ENCODE data around the gene IL20RB. TPM values are rescaled to one million over a fixed set of nuclear protein-coding genes. Genes with fewer than 3 reads are reported as not detected.

Gene IL20RB
- total and polyA plus RNA-seq, 2 of the 13 experiments (the other 11 are each of a cell fraction or from before 2014, with no cell fraction given): 0.22 to 0.32 TPM

GRCh38 chr3:136955813-136956212 is 2.0 kb upstream of the IL20RB start (continued):
- no peak for TF ChIP-seq E2F5 (CRISPR knock-in tag; conservative IDR thresholded peaks at IDR 0.05)
- no peak for TF ChIP-seq MLX (CRISPR knock-in tag; IDR thresholded peaks at IDR 0.05)
- no peak for TF ChIP-seq SP5 (CRISPR knock-in tag; IDR thresholded peaks at IDR 0.05; ENCODE audit: borderline replicate concordance, low read depth)
- 0 out of 2 replicates have a peak, but pooled peaks have one; percentile 26 for TF ChIP-seq KAT8 (CRISPR knock-in tag; IDR thresholded peaks at IDR 0.05)
- no peak for TF ChIP-seq TP53 (CRISPR knock-in tag; conservative IDR thresholded peaks at IDR 0.05)
- TF ChIP-seq ARID5B (CRISPR knock-in tag; IDR thresholded peaks at IDR 0.05): peak; percentile 82
- no peak for TF ChIP-seq FOXO4 (CRISPR knock-in tag; conservative IDR thresholded peaks at IDR 0.05)
- TF ChIP-seq MXD4 (CRISPR knock-in tag; IDR thresholded peaks at IDR 0.05): no peak
- TF ChIP-seq GLI4 (CRISPR knock-in tag; IDR thresholded peaks at IDR 0.05; ENCODE audit: borderline replicate concordance): no peak
- no peak for TF ChIP-seq DZIP1 (CRISPR knock-in tag; IDR thresholded peaks at IDR 0.05)
- no peak for TF ChIP-seq EZH2 (conservative IDR thresholded peaks at IDR 0.05; ENCODE audit: low read depth, low read length)
- no peak for TF ChIP-seq ZKSCAN1 (IDR thresholded peaks at IDR 0.05; ENCODE audit: low read length)
- no peak for TF ChIP-seq CEBPZ (IDR thresholded peaks at IDR 0.05; ENCODE audit: low read length)
- TF ChIP-seq ERF (CRISPR knock-in tag; IDR thresholded peaks at IDR 0.05): 0 out of 2 replicates have a peak, but pooled peaks have one; percentile 22
- TF ChIP-seq ZNF644 (CRISPR knock-in tag; IDR thresholded peaks at IDR 0.05; ENCODE audit: low read depth): peak; percentile 78
- TF ChIP-seq MBD4 (IDR thresholded peaks at IDR 0.05; ENCODE audit: borderline replicate concordance, low read length): no peak
- no peak for TF ChIP-seq ELF1 (CRISPR knock-in tag; IDR thresholded peaks at IDR 0.05)
- peak; percentile 42; the same call in 1 of the 2 replicates for TF ChIP-seq HMG20A (CRISPR knock-in tag; IDR thresholded peaks at IDR 0.05; ENCODE audit: borderline replicate concordance)
- no peak for TF ChIP-seq SSRP1 (CRISPR knock-in tag; IDR thresholded peaks at IDR 0.05)

Measured in HepG2 (cell line).